Activated B cell treated with CpG ODN at 0.5 μM for 24 hours (primary cell): ENCODE measurements around the gene FHIT. TPM values are rescaled to one million over a fixed set of nuclear protein-coding genes. Genes with fewer than 3 reads are reported as not detected.

Experiments
- ATAC-seq: fragments of 200-7000 bp; cut with Tn5 transposase; one replicate; pipeline ENCODE4 v1.10.0; 2021; ENCODE audit warnings: low read depth, mild to moderate bottlenecking, moderate library complexity
- CTCF ChIA-PET: fragments of 350-600 bp; sonication (Branson Sonifier 250); formaldehyde crosslinking; loops from one replicate; lab custom pipeline; 2021; ENCODE audit warnings: antibody characterized with exemption; lab: Charles Lee
- POLR2A ChIA-PET: fragments of 350-600 bp; sonication (Branson Sonifier 250); formaldehyde crosslinking; loops from one replicate; lab custom pipeline; 2021; ENCODE audit warnings: antibody characterized with exemption; lab: Charles Lee
- DNase-seq: peaks from one replicate; pipeline ENCODE4 v3.0.0; 2022
- H3K27ac Mint-ChIP-seq: one replicate; pipeline ENCODE4 v1.8.0; 2020; ENCODE audit warnings: mixed read lengths
- H3K27me3 Mint-ChIP-seq: one replicate; pipeline ENCODE4 v1.8.0; 2021; ENCODE audit warnings: mixed read lengths
- H3K36me3 Mint-ChIP-seq: one replicate; pipeline ENCODE4 v1.8.0; 2021; ENCODE audit warnings: low read depth, mixed read lengths
- H3K4me1 Mint-ChIP-seq: one replicate; pipeline ENCODE4 v1.8.0; 2021; ENCODE audit warnings: mixed read lengths
- H3K4me3 Mint-ChIP-seq: one replicate; pipeline ENCODE4 v1.8.0; 2020; ENCODE audit warnings: mild to moderate bottlenecking, mixed read lengths
- H3K9me3 Mint-ChIP-seq: one replicate; pipeline ENCODE4 v1.8.0; 2020; ENCODE audit warnings: mixed read lengths
- CTCF ChIP-seq: fragments of 200-600 bp; IDR thresholded peaks from one replicate; pipeline ENCODE4 v1.8.0; 2022; ENCODE audit warnings: antibody characterized with exemption, mild to moderate bottlenecking
- intact Hi-C: fragments of 100-400 bp; cut with micrococcal nuclease; formaldehyde crosslinking; loops from one replicate; pipeline ENCODE4 v1.15.1; 2024
- total RNA-seq: library from RNA; stranded (reverse); gene quantifications from 2 replicates; pipeline ENCODE4 v1.2.3, GENCODE V29; 2022

The FHIT gene
- total RNA-seq, 1 donor from 2014 or later: 5.5 TPM

GRCh38 chr3:61180206-61180605 is 71.0 kb downstream of the FHIT start:
- POLR2A ChIA-PET: no interaction called here
- TF ChIP-seq CTCF: no peak
- CTCF ChIA-PET: no interaction called here
- Mint-ChIP-seq H3K9me3 (no peaks in the 10 kb centered on the region), H3K27me3 (no peaks in the 10 kb centered on the region), H3K36me3 (no peaks in the 10 kb centered on the region), H3K4me3 (no peak overlapping the region), H3K27ac (no peak overlapping the region), H3K4me1 (peaks cover 28% of the 10 kb centered on the region)
- DNase-seq: no peak
- no peak for ATAC-seq
- intact Hi-C loops: no loop called here

- Mint-ChIP-seq H3K4me1 (peaks cover 25% of the 10 kb centered on the region), H3K36me3 (no peaks in the 10 kb centered on the region)
Observed at GRCh38 chr3:61178167-61178566, 73.1 kb downstream of the FHIT start.

GRCh38 chr3:61177450-61177849 is 73.8 kb downstream of the FHIT start:
- no peaks in the 10 kb centered on the region for H3K9me3 Mint-ChIP-seq
- intact Hi-C loops: no loop called here
- no peak for TF ChIP-seq CTCF
- no peaks in the 10 kb centered on the region for H3K27me3 Mint-ChIP-seq
- ATAC-seq (no peak), DNase-seq (no peak)
- peaks cover 18% of the 10 kb centered on the region for H3K4me1 Mint-ChIP-seq
- ChIA-PET CTCF (no interaction called here), POLR2A (no interaction called here)
- no peak overlapping the region for H3K4me3 Mint-ChIP-seq
- no peak overlapping the region for H3K27ac Mint-ChIP-seq
- H3K36me3 Mint-ChIP-seq: no peaks in the 10 kb centered on the region

More at GRCh38 chr3:61178167-61178566, 73.1 kb downstream of the FHIT start:
- intact Hi-C loops: no loop called here
- Mint-ChIP-seq H3K9me3 (no peaks in the 10 kb centered on the region), H3K27me3 (no peaks in the 10 kb centered on the region), H3K4me3 (no peak overlapping the region), H3K27ac (no peak overlapping the region)
- ATAC-seq (no peak), DNase-seq (no peak)
- no peak for TF ChIP-seq CTCF
- ChIA-PET POLR2A (no interaction called here), CTCF (no interaction called here)

- H3K27ac Mint-ChIP-seq: no peak overlapping the region
- H3K4me1 Mint-ChIP-seq: no peaks in the 10 kb centered on the region
- no peaks in the 10 kb centered on the region for H3K36me3 Mint-ChIP-seq
- DNase-seq (no peak), ATAC-seq (no peak)
- H3K27me3 Mint-ChIP-seq: no peaks in the 10 kb centered on the region
- TF ChIP-seq CTCF: no peak
- ChIA-PET POLR2A (no interaction called here), CTCF (no interaction called here)
- intact Hi-C loops: no loop called here
- H3K4me3 Mint-ChIP-seq: no peak overlapping the region
- H3K9me3 Mint-ChIP-seq: no peaks in the 10 kb centered on the region
Observed at GRCh38 chr3:61173676-61174075, 77.6 kb downstream of the FHIT start.

- H3K27me3 Mint-ChIP-seq: no peaks in the 10 kb centered on the region
- ChIA-PET CTCF (interaction anchor here (0.9 kb wide), 1 partner anchor 209 kb away, joined by 3 read pairs; no protein-coding TSS in a partner anchor), POLR2A (no interaction called here)
- no peak overlapping the region for H3K4me3 Mint-ChIP-seq
- no peak for ATAC-seq
- H3K9me3 Mint-ChIP-seq: no peaks in the 10 kb centered on the region
- H3K27ac Mint-ChIP-seq: no peak overlapping the region
- H3K36me3 Mint-ChIP-seq: no peaks in the 10 kb centered on the region
- no peaks in the 10 kb centered on the region for H3K4me1 Mint-ChIP-seq
- intact Hi-C loops: no loop called here
- no peak for DNase-seq
- TF ChIP-seq CTCF: no peak
Observed at GRCh38 chr3:61172684-61173083, 78.6 kb downstream of the FHIT start.
